ENCODE data around the gene GUCY2D.

GUCY2D gene

DNA sequence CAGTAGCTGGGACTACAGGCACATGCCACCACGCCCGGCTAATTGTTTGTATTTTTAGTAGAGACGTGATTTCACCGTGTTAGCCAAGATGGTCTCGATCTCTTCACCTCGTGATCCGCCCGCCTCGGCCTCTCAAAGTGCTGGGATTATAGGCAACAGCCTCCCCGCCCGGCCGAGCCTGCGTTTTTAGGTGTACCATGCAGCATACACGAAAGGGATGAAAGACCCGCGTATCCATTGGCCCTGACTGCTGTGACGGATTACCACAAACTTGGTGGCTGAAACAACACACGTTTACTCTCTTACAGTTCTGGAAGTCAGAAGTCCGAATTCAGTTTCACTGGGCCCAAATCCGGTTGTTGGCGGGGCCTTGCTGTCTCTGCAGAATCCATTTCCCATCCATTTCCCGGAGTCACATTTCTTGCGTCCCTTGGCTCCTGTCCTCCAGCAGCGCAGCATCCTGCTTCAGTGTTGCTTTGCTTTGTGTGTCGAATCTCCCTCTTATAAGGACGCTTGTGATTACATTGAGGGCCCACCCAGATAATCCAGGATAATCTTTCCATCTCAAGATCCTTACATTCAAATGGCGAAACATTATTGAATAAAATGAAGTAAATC lies 8.3 kb upstream of the GUCY2D start:
- Histone ChIP-seq H3K9ac (ENCODE audit: low read depth, low read length) (no peak overlapping the region), H3K27me3 (ENCODE audit: insufficient read depth, low read length) (peaks cover 13% of the 10 kb centered on the region), H3K9me3 (ENCODE audit: insufficient read depth, low read depth, low read length) (no peaks in the 10 kb centered on the region), H3K27ac (ENCODE audit: low read length) (no peak overlapping the region), H3K4me1 (ENCODE audit: insufficient read depth, low read length) (no peaks in the 10 kb centered on the region), H3K36me3 (ENCODE audit: insufficient read depth, low read depth, low read length) (no peaks in the 10 kb centered on the region), H3K4me3 (ENCODE audit: low read length) (no peak overlapping the region)

DNA sequence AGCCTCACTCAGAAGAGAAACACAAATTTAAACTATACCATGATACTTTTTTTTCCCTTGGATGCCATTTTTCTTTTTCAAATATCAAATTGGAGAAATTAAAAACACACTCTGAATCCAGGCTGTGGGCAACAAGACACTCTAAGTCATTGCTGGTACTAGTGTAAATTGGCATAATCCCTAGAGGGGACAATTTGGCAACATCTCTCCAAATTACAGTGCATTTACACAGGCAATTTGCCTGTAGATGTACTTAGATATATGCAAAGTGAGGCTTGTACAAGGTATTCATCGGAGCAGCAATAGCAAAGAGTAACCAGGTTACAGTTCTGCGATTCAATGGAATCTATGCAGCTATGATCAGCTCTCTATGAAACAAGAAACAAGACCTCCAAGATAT lies 6.7 kb upstream of the GUCY2D start:
- peaks cover 11% of the 10 kb centered on the region for H3K27me3 ChIP-seq (ENCODE audit: insufficient read depth, low read length)
- no peak overlapping the region for H3K4me3 ChIP-seq (ENCODE audit: low read length)
- H3K4me1 ChIP-seq (ENCODE audit: insufficient read depth, low read length) = no peaks in the 10 kb centered on the region
- no peak overlapping the region for H3K9ac ChIP-seq (ENCODE audit: low read depth, low read length)
- no peak overlapping the region for H3K27ac ChIP-seq (ENCODE audit: low read length)
- H3K9me3 ChIP-seq (ENCODE audit: insufficient read depth, low read depth, low read length) = no peaks in the 10 kb centered on the region
- H3K36me3 ChIP-seq (ENCODE audit: insufficient read depth, low read depth, low read length) = no peaks in the 10 kb centered on the region

DNA sequence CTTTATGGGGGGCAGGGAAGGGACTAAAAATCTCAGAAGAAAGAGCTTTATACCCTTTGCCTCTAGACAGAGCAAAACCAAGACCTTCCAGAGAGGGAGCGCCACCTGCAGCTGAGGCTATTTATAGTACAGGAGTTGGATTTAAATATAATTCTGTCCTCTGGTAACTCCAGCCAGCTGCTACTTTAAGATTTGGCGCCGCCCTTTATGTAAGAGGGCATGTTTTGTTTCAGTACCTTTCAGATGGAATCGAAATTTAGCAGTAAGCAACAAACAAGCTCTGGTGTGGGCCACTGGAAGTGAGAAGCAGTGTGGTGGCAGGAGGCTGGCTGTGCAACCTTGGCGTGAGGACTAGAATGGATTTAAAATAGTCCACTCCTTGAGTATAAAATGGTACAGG lies 5.2 kb upstream of the GUCY2D start:
- no peaks in the 10 kb centered on the region for H3K4me1 ChIP-seq (ENCODE audit: insufficient read depth, low read length)
- no peak overlapping the region for H3K4me3 ChIP-seq (ENCODE audit: low read length)
- H3K9ac ChIP-seq (ENCODE audit: low read depth, low read length) = no peak overlapping the region
- H3K36me3 ChIP-seq (ENCODE audit: insufficient read depth, low read depth, low read length) = no peaks in the 10 kb centered on the region
- H3K27me3 ChIP-seq (ENCODE audit: insufficient read depth, low read length) = peaks cover 22% of the 10 kb centered on the region
- no peaks in the 10 kb centered on the region for H3K9me3 ChIP-seq (ENCODE audit: insufficient read depth, low read depth, low read length)
- H3K27ac ChIP-seq (ENCODE audit: low read length) = no peak overlapping the region

DNA sequence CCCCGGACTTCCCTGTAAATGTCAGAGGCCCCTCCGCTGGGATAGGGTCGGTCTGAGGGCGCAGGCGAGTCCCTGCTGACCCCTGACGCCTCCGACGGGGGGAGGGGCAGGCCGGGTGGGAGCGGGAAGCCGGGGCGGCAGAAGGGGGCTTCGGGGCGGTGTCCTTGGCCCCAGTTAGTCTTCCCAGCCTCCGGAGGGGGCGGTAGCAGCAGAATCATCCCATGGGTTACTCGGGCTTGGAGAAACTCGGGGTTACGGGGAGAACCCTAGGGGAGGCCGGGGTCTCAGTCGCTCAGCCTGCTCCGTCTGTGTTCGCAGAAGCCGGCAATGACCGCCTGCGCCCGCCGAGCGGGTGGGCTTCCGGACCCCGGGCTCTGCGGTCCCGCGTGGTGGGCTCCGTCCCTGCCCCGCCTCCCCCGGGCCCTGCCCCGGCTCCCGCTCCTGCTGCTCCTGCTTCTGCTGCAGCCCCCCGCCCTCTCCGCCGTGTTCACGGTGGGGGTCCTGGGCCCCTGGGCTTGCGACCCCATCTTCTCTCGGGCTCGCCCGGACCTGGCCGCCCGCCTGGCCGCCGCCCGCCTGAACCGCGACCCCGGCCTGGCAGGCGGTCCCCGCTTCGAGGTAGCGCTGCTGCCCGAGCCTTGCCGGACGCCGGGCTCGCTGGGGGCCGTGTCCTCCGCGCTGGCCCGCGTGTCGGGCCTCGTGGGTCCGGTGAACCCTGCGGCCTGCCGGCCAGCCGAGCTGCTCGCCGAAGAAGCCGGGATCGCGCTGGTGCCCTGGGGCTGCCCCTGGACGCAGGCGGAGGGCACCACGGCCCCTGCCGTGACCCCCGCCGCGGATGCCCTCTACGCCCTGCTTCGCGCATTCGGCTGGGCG lies 542 bp downstream of the GUCY2D start:
- Histone ChIP-seq H3K27me3 (ENCODE audit: insufficient read depth, low read length) (peaks cover 68% of the 10 kb centered on the region), H3K36me3 (ENCODE audit: insufficient read depth, low read depth, low read length) (no peaks in the 10 kb centered on the region), H3K27ac (ENCODE audit: low read length) (no peak overlapping the region), H3K9me3 (ENCODE audit: insufficient read depth, low read depth, low read length) (no peaks in the 10 kb centered on the region), H3K9ac (ENCODE audit: low read depth, low read length) (no peak overlapping the region), H3K4me1 (ENCODE audit: insufficient read depth, low read length) (no peaks in the 10 kb centered on the region), H3K4me3 (ENCODE audit: low read length) (peak overlapping the region; percentile 60; the same call in 1 of the 2 replicates)

DNA sequence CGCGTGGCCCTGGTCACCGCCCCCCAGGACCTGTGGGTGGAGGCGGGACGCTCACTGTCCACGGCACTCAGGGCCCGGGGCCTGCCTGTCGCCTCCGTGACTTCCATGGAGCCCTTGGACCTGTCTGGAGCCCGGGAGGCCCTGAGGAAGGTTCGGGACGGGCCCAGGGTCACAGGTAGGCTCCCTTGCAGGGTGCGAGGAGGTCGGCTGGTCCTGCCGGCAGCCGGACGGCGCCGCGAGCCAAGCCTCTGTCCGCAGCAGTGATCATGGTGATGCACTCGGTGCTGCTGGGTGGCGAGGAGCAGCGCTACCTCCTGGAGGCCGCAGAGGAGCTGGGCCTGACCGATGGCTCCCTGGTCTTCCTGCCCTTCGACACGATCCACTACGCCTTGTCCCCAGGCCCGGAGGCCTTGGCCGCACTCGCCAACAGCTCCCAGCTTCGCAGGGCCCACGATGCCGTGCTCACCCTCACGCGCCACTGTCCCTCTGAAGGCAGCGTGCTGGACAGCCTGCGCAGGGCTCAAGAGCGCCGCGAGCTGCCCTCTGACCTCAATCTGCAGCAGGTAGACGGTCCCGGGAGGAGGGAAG lies 1.3 kb downstream of the GUCY2D start:
- Histone ChIP-seq H3K27me3 (ENCODE audit: insufficient read depth, low read length) (peaks cover 68% of the 10 kb centered on the region), H3K4me3 (ENCODE audit: low read length) (peak overlapping the region; percentile 30; the same call in 1 of the 2 replicates), H3K27ac (ENCODE audit: low read length) (no peak overlapping the region)

GRCh38 chr17:8004899-8005298 lies 2.5 kb downstream of the GUCY2D start:
- Histone ChIP-seq H3K4me3 (ENCODE audit: low read length) (no peak overlapping the region), H3K27me3 (ENCODE audit: insufficient read depth, low read length) (peaks cover 68% of the 10 kb centered on the region), H3K27ac (ENCODE audit: low read length) (no peak overlapping the region), H3K4me1 (ENCODE audit: insufficient read depth, low read length) (no peaks in the 10 kb centered on the region), H3K36me3 (ENCODE audit: insufficient read depth, low read depth, low read length) (no peaks in the 10 kb centered on the region), H3K9ac (ENCODE audit: low read depth, low read length) (no peak overlapping the region), H3K9me3 (ENCODE audit: insufficient read depth, low read depth, low read length) (no peaks in the 10 kb centered on the region)

More for the DNA sequence above, 1.3 kb downstream of the GUCY2D start:
- H3K4me1 ChIP-seq (ENCODE audit: insufficient read depth, low read length) = no peaks in the 10 kb centered on the region
- H3K9ac ChIP-seq (ENCODE audit: low read depth, low read length) = no peak overlapping the region
- no peaks in the 10 kb centered on the region for H3K36me3 ChIP-seq (ENCODE audit: insufficient read depth, low read depth, low read length)
- H3K9me3 ChIP-seq (ENCODE audit: insufficient read depth, low read depth, low read length) = no peaks in the 10 kb centered on the region

DNA sequence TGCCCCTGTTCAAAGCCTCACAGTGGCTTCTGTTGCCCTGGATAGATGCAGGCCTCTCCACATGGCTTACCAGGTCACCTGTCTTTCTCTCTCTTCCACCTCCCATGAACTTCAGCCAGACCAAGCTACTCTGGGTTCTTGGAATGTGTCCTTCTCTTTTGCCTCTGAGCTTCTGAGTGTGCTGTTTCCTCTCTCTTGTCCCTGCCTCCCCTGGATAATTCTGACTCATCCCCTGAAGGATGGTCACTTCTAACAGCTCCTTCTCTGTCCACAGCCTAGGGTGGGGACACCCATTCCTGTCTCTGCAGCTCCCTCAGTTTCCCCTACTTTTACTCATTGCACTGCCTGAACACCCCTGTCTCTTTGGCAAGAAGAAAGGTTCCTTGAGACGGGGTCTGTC lies 2.9 kb downstream of the GUCY2D start:
- peaks cover 64% of the 10 kb centered on the region for H3K27me3 ChIP-seq (ENCODE audit: insufficient read depth, low read length)
- no peak overlapping the region for H3K27ac ChIP-seq (ENCODE audit: low read length)
- H3K9ac ChIP-seq (ENCODE audit: low read depth, low read length) = no peak overlapping the region
- H3K36me3 ChIP-seq (ENCODE audit: insufficient read depth, low read depth, low read length) = no peaks in the 10 kb centered on the region
- H3K4me3 ChIP-seq (ENCODE audit: low read length) = no peak overlapping the region
- H3K9me3 ChIP-seq (ENCODE audit: insufficient read depth, low read depth, low read length) = no peaks in the 10 kb centered on the region
- H3K4me1 ChIP-seq (ENCODE audit: insufficient read depth, low read length) = no peaks in the 10 kb centered on the region

- no peak overlapping the region for H3K9ac ChIP-seq (ENCODE audit: low read depth, low read length)
- no peaks in the 10 kb centered on the region for H3K9me3 ChIP-seq (ENCODE audit: insufficient read depth, low read depth, low read length)
- H3K4me3 ChIP-seq (ENCODE audit: low read length) = no peak overlapping the region
- H3K4me1 ChIP-seq (ENCODE audit: insufficient read depth, low read length) = no peaks in the 10 kb centered on the region
- H3K36me3 ChIP-seq (ENCODE audit: insufficient read depth, low read depth, low read length) = no peaks in the 10 kb centered on the region
- H3K27ac ChIP-seq (ENCODE audit: low read length) = no peak overlapping the region
- peaks cover 56% of the 10 kb centered on the region for H3K27me3 ChIP-seq (ENCODE audit: insufficient read depth, low read length)
Observed at GRCh38 chr17:8005967-8006730, 3.7 kb downstream of the GUCY2D start.

- Histone ChIP-seq H3K27ac (ENCODE audit: low read length) (no peak overlapping the region), H3K4me3 (ENCODE audit: low read length) (no peak overlapping the region), H3K27me3 (ENCODE audit: insufficient read depth, low read length) (peaks cover 47% of the 10 kb centered on the region), H3K4me1 (ENCODE audit: insufficient read depth, low read length) (no peaks in the 10 kb centered on the region), H3K36me3 (ENCODE audit: insufficient read depth, low read depth, low read length) (no peaks in the 10 kb centered on the region), H3K9me3 (ENCODE audit: insufficient read depth, low read depth, low read length) (no peaks in the 10 kb centered on the region), H3K9ac (ENCODE audit: low read depth, low read length) (no peak overlapping the region)
Observed at GRCh38 chr17:8006836-8007680, 4.6 kb downstream of the GUCY2D start.

- no peaks in the 10 kb centered on the region for H3K4me1 ChIP-seq (ENCODE audit: insufficient read depth, low read length)
- no peak overlapping the region for H3K27ac ChIP-seq (ENCODE audit: low read length)
- H3K36me3 ChIP-seq (ENCODE audit: insufficient read depth, low read depth, low read length) = no peaks in the 10 kb centered on the region
- peaks cover 45% of the 10 kb centered on the region for H3K27me3 ChIP-seq (ENCODE audit: insufficient read depth, low read length)
- H3K9ac ChIP-seq (ENCODE audit: low read depth, low read length) = no peak overlapping the region
- no peak overlapping the region for H3K4me3 ChIP-seq (ENCODE audit: low read length)
- H3K9me3 ChIP-seq (ENCODE audit: insufficient read depth, low read depth, low read length) = no peaks in the 10 kb centered on the region
Observed at GRCh38 chr17:8007836-8008235, 5.4 kb downstream of the GUCY2D start.
